Small intestine (tissue), 7 donors: ENCODE results near the gene NPEPPS. TPM values are rescaled to one million over a fixed set of nuclear protein-coding genes. Genes with fewer than 3 reads are reported as not detected.
A peak's percentile ranks its signal among the peaks of the same experiment; 100 is the strongest.

Experiments used
- DNase-seq, 2 donors: peaks; one replicate each; pipeline versions ENCODE4 v3.0.0 to v3.0.0-alpha.2; 2013
- FAIRE-seq: peaks from 2 replicates; lab custom pipeline; 2012; peaks lifted over from hg19 to GRCh38; lab: Jason Lieb, UNC
- H3K27ac ChIP-seq, 3 donors: one replicate each; pipeline ENCODE4 v1.5.1; 2013; ENCODE audit warnings: low read length in 2 of 3, mild to moderate bottlenecking in 2 of 3, control low read depth in 1 of 3, inconsistent platforms in 1 of 3, low read depth in 1 of 3, moderate library complexity in 1 of 3
- H3K27me3 ChIP-seq, 3 donors: one replicate each; pipeline ENCODE4 v1.6.1; 2013; ENCODE audit warnings: low read length in 3 of 3, inconsistent platforms in 1 of 3; ENCODE audit not compliant: control insufficient read depth in 3 of 3, insufficient read depth in 3 of 3
- H3K36me3 ChIP-seq, 3 donors: one replicate each; pipeline ENCODE4 v1.6.1; 2013; ENCODE audit warnings: low read length in 3 of 3, inconsistent platforms in 1 of 3, low read depth in 1 of 3, mild to moderate bottlenecking in 1 of 3, moderate library complexity in 1 of 3; ENCODE audit not compliant: control insufficient read depth in 3 of 3, insufficient read depth in 2 of 3
- H3K4me1 ChIP-seq, 3 donors: one replicate each; pipeline ENCODE4 v1.6.1; 2013; ENCODE audit warnings: low read length in 2 of 3, inconsistent platforms in 1 of 3, low read depth in 1 of 3, mild to moderate bottlenecking in 1 of 3, moderate library complexity in 1 of 3; ENCODE audit not compliant: control insufficient read depth in 3 of 3, insufficient read depth in 2 of 3
- H3K4me3 ChIP-seq, 3 donors: one replicate each; pipeline ENCODE4 v1.5.1; 2013; ENCODE audit warnings: low read length in 3 of 3, control low read depth in 1 of 3, inconsistent platforms in 1 of 3, low read depth in 1 of 3, mild to moderate bottlenecking in 1 of 3, moderate library complexity in 1 of 3
- H3K9me3 ChIP-seq, 2 donors: one replicate each; pipeline ENCODE4 v1.6.1; 2013; ENCODE audit warnings: low read depth in 1 of 2, low read length in 1 of 2; ENCODE audit not compliant: control insufficient read depth in 2 of 2, insufficient read depth in 1 of 2
- WGBS, 3 donors: extraction: QIAGEN DNeasy Blood & Tissue Kit; methylation state at CpG; one replicate each; pipeline ENCODE4 v1.1.7; 2013; 5-methylcytosine and 5-hydroxymethylcytosine counted together
- polyA plus RNA-seq, 4 donors: library from polyadenylated mRNA; stranded (reverse) in 3 of 4; unstranded in 1 of 4; fragments of 200-250 nt in 3 of 4; fragments of 120-200 nt in 1 of 4; gene quantifications; one replicate each; pipeline versions ENCODE4 v1.2.1 to v1.2.3, GENCODE V29; 2013
- donor health status: healthy with polysubstance abuse.
- donor health status: control.
- donor health status: control.
- donor health status: Bipolar disorder and iron deficiency.
- donor health status: healthy.

NPEPPS gene
- polyA plus RNA-seq, 4 donors, result 30.8 to 109 (median 37.6) TPM

DNA sequence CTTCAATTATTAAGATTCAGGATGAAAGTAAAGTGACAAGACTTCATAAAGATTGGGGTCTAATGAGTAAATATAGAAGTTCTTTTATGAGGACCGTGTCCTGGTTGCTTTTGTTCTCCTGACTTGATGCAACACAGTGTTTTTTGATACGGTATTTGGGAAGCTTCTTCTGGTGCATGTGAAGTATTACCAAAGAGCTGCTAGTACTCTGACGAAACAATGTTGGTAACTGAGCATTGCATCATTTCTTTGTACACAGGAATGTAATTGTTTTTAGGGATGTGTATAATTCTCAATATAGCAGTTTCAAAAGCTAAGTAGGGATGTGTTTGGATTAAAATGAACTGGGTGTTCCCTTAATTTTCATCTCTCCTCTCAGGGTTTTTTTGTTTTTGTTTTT, 134.7 kb downstream of the NPEPPS start:
- peaks cover 26 to 66% (median 30%) of the 10 kb centered on the region in 3 donors for H3K36me3 ChIP-seq
- no peak for FAIRE-seq
- WGBS, 3 donors, result 80 to 86% (median 81%) methylated on average over 3 of the region's 3 CpGs

DNA sequence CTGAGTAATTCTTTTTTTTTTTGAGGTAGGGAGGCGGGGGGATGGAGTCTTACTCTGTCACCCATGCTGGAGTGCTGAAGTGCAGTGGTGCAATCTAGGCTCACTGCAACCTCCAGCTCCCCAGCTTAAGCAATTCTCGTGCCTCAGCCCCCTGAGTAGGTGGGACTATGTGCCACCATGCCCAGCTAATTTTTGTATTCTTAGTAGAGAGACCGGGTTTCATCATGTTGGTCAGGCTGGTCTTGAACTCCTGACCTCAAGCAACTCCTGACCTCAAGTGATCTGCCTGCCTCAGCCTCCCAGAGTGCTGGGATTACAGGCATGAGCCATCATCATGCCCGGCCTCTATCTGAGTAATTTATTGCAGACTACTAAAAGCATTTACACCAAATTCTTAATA, 138.2 kb downstream of the NPEPPS start:
- Histone ChIP-seq H3K4me3 (no peak overlapping the region), H3K4me1 (no peaks in the 10 kb centered on the region), H3K27ac (no peak overlapping the region), H3K9me3 (no peaks in the 10 kb centered on the region), H3K27me3 (no peaks in the 10 kb centered on the region), H3K36me3 (peaks cover 32 to 56% (median 33%) of the 10 kb centered on the region in 3 donors)
- DNase-seq (no peak), FAIRE-seq (no peak)
- 87 to 91% (median 90%) methylated on average over 4 of the region's 4 CpGs for WGBS, 3 donors

More for the DNA sequence above, 134.7 kb downstream of the NPEPPS start:
- H3K27me3 ChIP-seq, result no peaks in the 10 kb centered on the region
- H3K4me3 ChIP-seq, result no peak overlapping the region
- no peak overlapping the region for H3K27ac ChIP-seq
- H3K9me3 ChIP-seq, result no peaks in the 10 kb centered on the region
- H3K4me1 ChIP-seq, result no peaks in the 10 kb centered on the region
- no peak for DNase-seq

DNA sequence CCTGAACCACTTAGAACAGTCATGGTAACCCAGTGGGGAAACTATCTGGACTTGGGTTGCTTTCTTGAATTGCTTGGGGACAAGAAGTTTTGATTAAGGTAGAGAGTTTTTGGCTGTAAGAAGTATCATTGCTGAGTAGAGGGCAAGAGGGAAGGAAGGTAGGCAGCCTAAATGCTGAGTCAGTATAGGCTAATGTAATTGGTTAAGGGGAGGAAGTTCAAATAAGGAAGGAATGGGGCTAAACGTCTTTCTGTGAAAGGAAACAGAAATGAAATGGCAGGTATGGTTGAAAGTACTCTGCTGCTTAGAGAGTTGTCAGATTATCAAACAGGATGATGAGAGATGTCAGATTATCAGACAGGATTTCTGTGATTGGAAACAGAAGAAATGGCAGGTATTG, 139.2 kb downstream of the NPEPPS start:
- no peak overlapping the region for H3K4me3 ChIP-seq
- 21 to 28% (median 25%) methylated on average over 1 of the region's 1 CpG for WGBS, 3 donors
- H3K27me3 ChIP-seq, result no peaks in the 10 kb centered on the region
- H3K36me3 ChIP-seq, result peaks cover 31 to 59% (median 40%) of the 10 kb centered on the region in 3 donors
- H3K4me1 ChIP-seq, result no peaks in the 10 kb centered on the region
- no peaks in the 10 kb centered on the region for H3K9me3 ChIP-seq
- H3K27ac ChIP-seq, result peak overlapping the region in 1 of 3 donors; percentile 49
- DNase-seq (no peak), FAIRE-seq (no peak)

Other genes with a start within 250 kb of the NPEPPS start
- 1 to 10 TPM in 2 of 4 donors, under 1 TPM in 2; 0.54 to 9.0 (median 0.88) TPM for gene EFCAB13, start 207.2 kb upstream of the NPEPPS start, polyA plus RNA-seq
- 100 to 1,000 TPM in 1 of 4 donors, 10 to 100 TPM in 3; 25.9 to 160 (median 54.7) TPM for gene KPNB1, start 118.8 kb downstream of the NPEPPS start, polyA plus RNA-seq
- gene TBKBP1, start 163.1 kb downstream of the NPEPPS start, polyA plus RNA-seq, result 1 to 10 TPM in 3 of 4 donors, under 1 TPM in 1; 0.22 to 7.5 (median 4.5) TPM
- gene TBX21, start 202.1 kb downstream of the NPEPPS start, polyA plus RNA-seq, result under 1 TPM; 0.07 to 0.45 (median 0.29) TPM